Measurements from ENCODE around the gene MBTPS1.

DNA sequence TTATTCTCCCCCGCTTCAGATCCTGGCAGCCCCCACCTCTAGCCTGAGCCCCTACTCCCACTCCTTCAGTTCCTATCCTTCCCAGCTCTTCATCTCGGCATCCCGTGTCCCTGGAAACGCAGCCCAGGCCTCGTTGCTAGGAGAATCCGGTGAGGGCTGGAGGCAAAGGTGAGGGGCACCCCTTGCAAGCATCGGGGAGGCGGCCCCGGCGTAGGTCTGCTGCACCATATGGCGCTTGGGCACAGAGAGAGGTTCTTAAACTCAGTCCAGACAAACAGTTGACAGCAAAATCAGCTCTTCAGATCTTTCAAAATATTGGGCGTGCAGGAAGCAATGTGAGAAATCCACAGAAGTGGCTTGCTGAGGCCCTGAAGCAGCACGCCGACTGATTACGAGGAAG is 89.1 kb downstream of the MBTPS1 start:
- TF ChIP-seq, protein P1, sequence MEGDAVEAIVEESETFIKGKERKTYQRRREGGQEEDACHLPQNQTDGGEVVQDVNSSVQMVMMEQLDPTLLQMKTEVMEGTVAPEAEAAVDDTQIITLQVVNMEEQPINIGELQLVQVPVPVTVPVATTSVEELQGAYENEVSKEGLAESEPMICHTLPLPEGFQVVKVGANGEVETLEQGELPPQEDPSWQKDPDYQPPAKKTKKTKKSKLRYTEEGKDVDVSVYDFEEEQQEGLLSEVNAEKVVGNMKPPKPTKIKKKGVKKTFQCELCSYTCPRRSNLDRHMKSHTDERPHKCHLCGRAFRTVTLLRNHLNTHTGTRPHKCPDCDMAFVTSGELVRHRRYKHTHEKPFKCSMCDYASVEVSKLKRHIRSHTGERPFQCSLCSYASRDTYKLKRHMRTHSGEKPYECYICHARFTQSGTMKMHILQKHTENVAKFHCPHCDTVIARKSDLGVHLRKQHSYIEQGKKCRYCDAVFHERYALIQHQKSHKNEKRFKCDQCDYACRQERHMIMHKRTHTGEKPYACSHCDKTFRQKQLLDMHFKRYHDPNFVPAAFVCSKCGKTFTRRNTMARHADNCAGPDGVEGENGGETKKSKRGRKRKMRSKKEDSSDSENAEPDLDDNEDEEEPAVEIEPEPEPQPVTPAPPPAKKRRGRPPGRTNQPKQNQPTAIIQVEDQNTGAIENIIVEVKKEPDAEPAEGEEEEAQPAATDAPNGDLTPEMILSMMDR (IDR thresholded peaks at IDR 0.05) = no peak
- TF ChIP-seq POLR2A (IDR thresholded peaks at IDR 0.05) = no peak
